ENCODE data around the gene SOCS3.
A peak's percentile ranks its signal among the peaks of the same experiment; 100 is the strongest.
"Not testable (repeated sequence)": the region's sequence is repeated elsewhere in the genome, so short reads cannot be mapped to it uniquely, and the experiment has no call there.

SOCS3 gene

GRCh38 chr17:78327880-78328279, 32.0 kb downstream of the SOCS3 start:
- no peak for DNase-seq

DNA sequence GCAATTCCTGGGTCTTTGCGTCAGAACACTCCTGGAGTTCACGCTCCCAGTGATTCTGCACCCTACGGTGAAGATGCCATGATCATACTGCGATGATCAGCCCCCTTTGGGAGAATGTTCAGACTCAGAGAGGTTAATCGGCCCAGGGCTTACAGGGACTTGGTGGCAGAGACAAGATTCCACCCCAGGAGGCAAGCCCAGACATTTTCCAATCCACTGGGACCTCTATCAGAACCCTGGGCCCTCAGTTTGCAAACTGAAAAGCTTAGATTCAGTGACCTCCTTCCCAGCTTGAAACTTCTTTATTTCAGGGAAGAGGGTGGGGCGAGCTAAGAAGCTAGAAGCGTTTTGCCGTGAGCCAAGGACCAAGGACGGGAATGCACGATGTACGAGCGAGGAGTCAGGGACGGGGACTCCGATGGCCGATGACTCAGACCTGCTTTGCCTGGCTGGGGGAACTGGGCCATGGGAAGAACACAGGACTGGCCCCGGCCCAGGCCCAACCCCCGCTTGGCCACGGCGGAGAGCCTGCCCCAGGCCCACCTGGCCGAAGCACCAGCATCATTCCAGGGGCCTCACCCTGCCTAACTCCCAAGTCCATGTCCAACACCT, 34.7 kb downstream of the SOCS3 start:
- no peak for DNase-seq

DNA sequence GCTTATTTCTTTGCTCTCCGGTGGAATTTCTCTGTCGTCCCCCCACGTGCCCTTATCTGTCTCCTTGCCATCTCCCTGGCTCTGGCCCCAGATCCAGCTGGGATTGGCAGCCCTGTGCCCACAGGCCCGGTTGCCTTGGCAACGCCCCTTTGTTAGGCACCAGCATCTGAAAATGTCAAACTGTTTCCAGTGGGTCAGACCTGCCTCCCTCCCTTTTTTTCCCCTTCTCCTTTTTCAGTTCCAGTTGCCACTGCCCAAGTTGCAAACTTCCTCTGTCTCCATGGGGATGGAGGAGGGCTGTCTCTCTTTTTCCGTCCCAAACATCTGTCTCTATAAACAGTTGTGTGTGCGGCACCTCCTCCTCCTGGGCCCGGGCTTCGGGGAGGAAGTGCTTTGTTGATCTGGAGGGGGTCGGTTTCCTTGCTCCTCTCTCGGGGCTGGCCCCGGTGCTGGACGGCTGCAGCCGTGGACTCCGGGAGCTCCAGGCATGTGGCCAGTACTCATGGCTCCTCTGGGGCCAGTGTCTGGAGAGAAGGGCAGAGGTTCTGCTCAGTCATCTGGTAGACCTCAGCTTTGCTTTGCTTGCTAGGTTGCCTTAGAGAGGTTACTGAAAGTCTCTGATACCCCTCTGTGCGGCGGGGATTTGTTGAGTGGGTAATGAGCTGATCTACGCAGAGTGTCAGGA, 35.3 kb downstream of the SOCS3 start:
- peak in 2 of 6 experiments; percentile 5 to 44 for DNase-seq

GRCh38 chr17:78323826-78324390, 36.0 kb downstream of the SOCS3 start:
- DNase-seq: no peak

GRCh38 chr17:78322858-78323455, 36.9 kb downstream of the SOCS3 start:
- DNase-seq: no peak

GRCh38 chr17:78322327-78322857, 37.5 kb downstream of the SOCS3 start:
- DNase-seq: no peak

GRCh38 chr17:78318843-78319242, 41.0 kb downstream of the SOCS3 start:
- no peak for DNase-seq

DNA sequence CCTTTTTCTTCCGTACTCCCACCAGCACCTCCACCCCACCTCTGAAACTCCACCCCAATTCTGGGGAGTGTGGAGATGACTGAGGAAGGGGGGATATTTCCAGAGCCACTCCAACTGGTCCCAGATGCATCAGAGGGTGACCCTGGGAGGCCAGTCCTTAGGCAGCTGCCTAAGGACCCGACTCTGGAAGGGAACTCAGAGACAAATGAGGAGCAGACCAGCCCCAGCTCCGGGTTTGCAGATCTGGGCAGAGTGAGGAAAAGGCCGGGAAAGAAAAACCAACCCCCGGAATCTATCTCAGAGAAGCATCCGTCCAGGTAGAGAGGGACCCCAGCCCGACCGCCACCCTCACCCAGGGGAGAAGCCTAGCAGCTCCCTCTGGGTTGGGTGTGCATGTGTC, 41.5 kb downstream of the SOCS3 start:
- DNase-seq: no peak

- no peak for DNase-seq
Observed at GRCh38 chr17:78317794-78318400, 42.0 kb downstream of the SOCS3 start.

- no peak for DNase-seq
Observed at GRCh38 chr17:78316867-78317789, 42.7 kb downstream of the SOCS3 start.

DNA sequence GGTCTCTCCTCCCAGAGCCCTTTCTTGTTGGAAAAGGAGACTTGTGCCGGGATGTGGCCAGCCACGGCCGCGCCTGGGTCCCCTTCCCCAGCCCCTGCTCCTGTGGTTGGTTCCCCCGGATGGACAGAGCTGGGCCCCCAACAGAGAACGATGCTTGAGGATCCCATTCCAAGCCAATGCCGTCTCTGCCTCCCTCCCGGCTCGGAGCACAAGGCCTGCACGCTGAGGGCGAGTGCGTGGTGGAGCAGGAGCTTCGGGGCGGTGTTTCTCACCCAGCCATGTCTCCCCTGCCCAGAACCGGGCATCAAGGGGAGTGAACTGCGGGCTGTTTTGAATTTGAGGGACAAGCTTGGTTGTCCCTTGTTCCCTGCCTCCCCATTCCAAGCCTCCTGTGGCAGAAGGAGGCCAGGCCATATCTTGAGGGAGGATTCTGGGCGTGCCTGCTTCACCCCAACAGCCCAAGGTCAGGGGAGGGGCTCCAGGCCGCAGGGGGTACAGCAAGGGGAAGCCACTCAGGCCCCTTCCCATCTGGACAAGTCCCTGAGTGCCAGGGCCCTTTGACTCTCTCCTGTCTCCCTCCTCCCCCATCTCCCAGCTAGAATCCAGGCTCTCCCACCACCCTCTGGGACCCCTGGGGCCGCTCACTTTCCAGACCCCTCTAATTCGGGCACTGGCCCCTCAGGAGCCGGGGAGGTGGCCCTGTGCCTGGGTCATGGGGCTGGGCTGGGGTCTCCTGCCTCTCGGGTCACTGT, 43.6 kb downstream of the SOCS3 start:
- DNase-seq: no peak

- DNase-seq: peak in 5 of 6 experiments; percentile 7 to 36 (median 19)
Observed at GRCh38 chr17:78315355-78316114, 44.3 kb downstream of the SOCS3 start.

- no peak for DNase-seq
Observed at GRCh38 chr17:78314683-78315354, 45.1 kb downstream of the SOCS3 start.

DNA sequence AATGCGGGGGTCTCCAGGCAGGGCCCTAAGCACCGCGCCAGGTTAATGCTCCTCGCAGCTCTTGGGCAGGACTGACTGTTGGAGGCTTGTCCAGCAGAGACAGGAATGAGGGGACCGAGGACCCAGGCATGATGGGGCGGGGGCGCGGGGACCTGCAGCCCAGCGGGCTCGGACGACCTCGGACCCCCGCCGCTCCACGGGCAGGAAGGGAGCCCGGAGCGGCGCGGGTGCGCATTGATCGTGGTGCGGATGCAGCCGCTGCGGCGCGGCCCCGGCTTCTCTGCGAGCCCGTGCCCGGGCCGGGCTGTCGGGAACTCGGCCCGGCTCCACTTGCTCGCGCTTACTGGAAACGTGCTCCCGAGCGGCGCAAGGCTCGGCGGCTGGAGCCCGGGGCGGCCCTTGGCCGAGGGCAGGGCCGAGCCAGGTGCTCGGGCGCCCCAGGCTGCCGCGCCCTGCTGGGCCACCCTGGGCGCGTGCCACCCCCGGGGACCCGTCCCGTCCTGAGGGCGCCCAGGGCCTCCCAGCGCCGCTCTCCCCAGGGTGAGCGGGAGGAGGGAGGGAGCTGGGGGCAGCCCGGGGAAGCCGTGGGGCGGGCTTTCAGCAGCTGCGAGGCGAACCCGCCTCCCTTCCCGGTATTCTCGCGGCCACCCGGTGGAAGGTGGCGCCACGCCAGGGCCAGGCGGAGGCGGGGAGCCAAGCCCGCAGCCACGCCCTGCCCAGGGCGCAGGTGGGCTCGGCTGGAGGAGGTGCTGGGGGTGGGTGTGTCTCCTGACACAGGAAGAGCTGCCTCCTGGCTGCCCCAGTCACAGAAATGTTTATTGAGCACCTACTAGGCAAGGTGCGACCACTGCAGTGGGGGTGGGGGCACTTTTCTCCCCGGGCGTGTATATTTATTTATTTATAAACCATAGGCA, 45.9 kb downstream of the SOCS3 start:
- peak; percentile 41 to 70 (median 57) for DNase-seq

DNA sequence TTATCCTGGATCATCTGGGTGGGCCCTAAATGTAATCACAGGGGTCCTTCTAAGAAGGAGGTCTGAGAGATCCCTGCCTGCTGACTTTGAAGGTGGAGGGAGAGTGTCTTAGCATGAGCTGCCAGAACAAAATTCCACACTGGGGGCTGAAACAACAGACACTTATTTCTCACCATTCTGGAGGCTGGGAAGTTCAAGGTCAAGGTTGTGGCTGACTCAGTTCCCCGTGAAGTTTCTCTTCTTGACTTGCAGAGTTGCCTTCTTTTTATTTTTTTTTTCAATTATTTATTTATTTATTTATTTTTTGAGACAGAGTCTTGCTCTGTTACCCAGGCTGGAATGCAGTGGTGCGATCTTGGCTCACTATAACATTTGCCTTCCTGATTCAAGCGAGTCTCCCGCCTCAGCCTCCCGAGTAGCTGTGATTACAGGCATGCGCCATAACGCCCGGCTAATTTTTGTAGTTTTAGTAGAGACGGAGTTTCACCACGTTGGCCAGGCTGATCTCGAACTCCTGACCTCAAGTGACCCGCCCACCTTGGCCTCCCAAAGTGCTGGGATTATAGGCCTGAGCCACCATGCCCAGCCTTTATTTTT, 50.1 kb downstream of the SOCS3 start:
- not testable (repeated sequence) for DNase-seq

- DNase-seq: no peak
Observed at GRCh38 chr17:78307887-78308638, 51.8 kb downstream of the SOCS3 start.

- no peak for DNase-seq
Observed at GRCh38 chr17:78306913-78307312, 53.0 kb downstream of the SOCS3 start.

Measured in stimulated activated naive CD4-positive, alpha-beta T cell (primary cell).